Measurements from ENCODE around the gene SLC22A1.

Gene SLC22A1

GRCh38 chr6:160178271-160178670, 56.7 kb downstream of the SLC22A1 start:
- no peak for DNase-seq (ENCODE audit: low spot score)
- no peak for TF ChIP-seq CTCF (IDR thresholded peaks at IDR 0.05; ENCODE audit: borderline replicate concordance, control extremely low read depth, extremely low read depth, insufficient read depth, missing control alignments)
- in situ Hi-C loops (cut with MboI; ENCODE audit: low sequenced_read_pairs, unreplicated experiment), result no loop called here

GRCh38 chr6:160180706-160181105, 59.1 kb downstream of the SLC22A1 start:
- in situ Hi-C loops (cut with MboI; ENCODE audit: low sequenced_read_pairs, unreplicated experiment), result no loop called here
- TF ChIP-seq CTCF (IDR thresholded peaks at IDR 0.05; ENCODE audit: borderline replicate concordance, control extremely low read depth, extremely low read depth, insufficient read depth, missing control alignments), result no peak
- no peak for DNase-seq (ENCODE audit: low spot score)

- no peak for TF ChIP-seq CTCF (IDR thresholded peaks at IDR 0.05; ENCODE audit: borderline replicate concordance, control extremely low read depth, extremely low read depth, insufficient read depth, missing control alignments)
- in situ Hi-C loops (cut with MboI; ENCODE audit: low sequenced_read_pairs, unreplicated experiment), result no loop called here
- no peak for DNase-seq (ENCODE audit: low spot score)
These were observed 67.2 kb downstream of the SLC22A1 start for GRCh38 chr6:160188773-160189172.

GRCh38 chr6:160190081-160190480, 68.5 kb downstream of the SLC22A1 start:
- no peak for TF ChIP-seq CTCF (IDR thresholded peaks at IDR 0.05; ENCODE audit: borderline replicate concordance, control extremely low read depth, extremely low read depth, insufficient read depth, missing control alignments)
- in situ Hi-C loops (cut with MboI; ENCODE audit: low sequenced_read_pairs, unreplicated experiment), result no loop called here
- no peak for DNase-seq (ENCODE audit: low spot score)

- DNase-seq (ENCODE audit: low spot score), result no peak
- in situ Hi-C loops (cut with MboI; ENCODE audit: low sequenced_read_pairs, unreplicated experiment), result no loop called here
- TF ChIP-seq CTCF (IDR thresholded peaks at IDR 0.05; ENCODE audit: borderline replicate concordance, control extremely low read depth, extremely low read depth, insufficient read depth, missing control alignments), result no peak
These were observed 69.4 kb downstream of the SLC22A1 start for GRCh38 chr6:160190973-160191372.

- in situ Hi-C loops (cut with MboI; ENCODE audit: low sequenced_read_pairs, unreplicated experiment), result no loop called here
- no peak for TF ChIP-seq CTCF (IDR thresholded peaks at IDR 0.05; ENCODE audit: borderline replicate concordance, control extremely low read depth, extremely low read depth, insufficient read depth, missing control alignments)
- DNase-seq (ENCODE audit: low spot score), result no peak
These were observed 71.2 kb downstream of the SLC22A1 start for GRCh38 chr6:160192840-160193239.

GRCh38 chr6:160194808-160195207, 73.2 kb downstream of the SLC22A1 start:
- in situ Hi-C loops (cut with MboI; ENCODE audit: low sequenced_read_pairs, unreplicated experiment), result no loop called here
- no peak for DNase-seq (ENCODE audit: low spot score)
- TF ChIP-seq CTCF (IDR thresholded peaks at IDR 0.05; ENCODE audit: borderline replicate concordance, control extremely low read depth, extremely low read depth, insufficient read depth, missing control alignments), result no peak
